GM19238 (cell line): Measurements from ENCODE around the gene CSNK1G3.
"Not testable (repeated sequence)": the region's sequence is repeated elsewhere in the genome, so short reads cannot be mapped to it uniquely, and the experiment has no call there.

ENCODE experiments used
- DNase-seq: peaks from one replicate; pipeline ENCODE4 v3.0.0; 2011; ENCODE audit warnings: low spot score; ENCODE audit not compliant: insufficient read length

Gene CSNK1G3

DNA sequence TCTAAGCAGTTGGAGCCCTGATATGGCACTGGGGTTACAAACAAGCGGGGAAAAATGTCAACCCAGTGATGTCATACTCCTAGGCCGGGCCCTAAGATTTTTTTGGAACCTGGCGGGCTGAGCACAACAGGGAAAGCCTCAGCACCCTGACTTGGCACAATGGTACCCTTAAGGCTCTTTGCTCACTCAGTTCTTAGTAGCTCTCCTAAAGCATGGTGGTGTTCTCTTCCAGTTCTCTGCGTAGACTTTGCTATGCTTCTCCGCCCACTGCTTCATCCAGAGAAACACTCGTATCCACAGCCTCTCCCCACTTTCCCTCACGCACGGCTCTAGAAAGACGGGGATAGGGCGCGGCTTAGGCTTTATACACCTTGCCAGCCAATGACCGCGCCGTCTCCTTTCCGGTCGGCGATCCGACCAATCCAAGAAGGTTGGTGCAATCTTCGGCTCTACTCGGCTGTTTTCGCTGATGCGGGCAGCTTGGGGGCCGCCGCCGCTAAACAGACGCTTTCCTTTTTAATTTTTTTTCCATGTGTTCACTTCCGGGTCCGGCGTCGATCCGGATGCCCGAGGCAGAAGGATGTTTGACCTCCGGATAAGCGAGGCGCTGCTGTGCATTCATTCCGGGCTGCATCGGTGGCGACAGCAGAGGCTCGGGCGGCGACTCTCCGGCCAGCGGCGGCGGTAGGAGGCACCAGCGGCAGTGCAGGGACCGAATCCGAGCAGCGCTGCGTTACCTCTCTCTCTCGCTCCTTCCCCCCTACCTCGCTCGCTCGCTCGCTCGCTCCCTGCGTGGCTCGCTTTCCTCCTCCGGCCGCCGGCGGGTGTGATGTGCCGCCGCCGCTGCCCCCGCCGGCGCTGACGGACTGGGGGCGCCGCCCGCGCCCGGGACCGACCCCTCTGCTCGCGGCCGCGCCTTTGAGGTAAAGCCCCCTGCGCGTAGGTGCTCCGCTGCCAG is at the start of gene CSNK1G3:
Gene CSNK1G3 (plus strand): TSS at position 530 of the 958 bp plus-strand sequence. CDS start 33,487 bp downstream, outside the sequence.
- DNase-seq: peak; percentile 73

DNA sequence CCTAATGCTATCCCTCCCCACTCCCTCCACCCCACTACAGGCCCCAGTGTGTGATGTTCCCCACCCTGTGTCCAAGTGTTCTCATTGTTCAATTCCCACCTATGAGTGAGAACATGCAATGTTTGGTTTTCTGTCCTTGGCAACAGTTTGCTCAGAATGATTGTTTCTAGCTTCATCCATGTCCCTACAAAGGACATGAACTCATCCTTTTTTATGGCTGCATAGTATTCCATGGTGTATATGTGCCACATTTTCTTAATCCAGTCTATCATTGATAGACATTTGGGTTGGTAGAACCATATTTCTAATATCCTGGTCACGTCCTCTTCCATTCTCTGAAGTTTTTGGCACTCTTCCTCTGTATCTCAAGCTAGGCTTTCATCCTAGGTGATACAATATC is 45.1 kb upstream of the CSNK1G3 start:
- not testable (repeated sequence) for DNase-seq

DNA sequence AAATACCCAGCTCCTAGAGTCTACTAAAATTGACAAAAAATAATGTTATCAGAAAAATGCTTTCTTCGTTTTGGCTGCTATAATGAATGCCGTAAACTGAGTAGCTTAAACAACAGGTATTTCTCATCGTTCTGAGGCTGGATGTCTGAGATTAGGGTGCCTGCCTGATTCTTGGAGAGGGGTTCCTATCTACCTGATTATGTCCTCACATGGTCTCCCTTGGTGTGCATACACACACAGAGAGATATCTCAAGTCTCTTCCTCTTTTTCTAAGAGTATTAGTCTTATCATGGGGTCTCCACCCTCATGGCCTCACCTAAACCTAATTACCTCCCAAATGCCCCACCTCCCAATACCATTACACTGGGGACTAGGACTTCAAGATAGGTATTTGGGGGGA is 40.6 kb upstream of the CSNK1G3 start:
- no peak for DNase-seq

DNA sequence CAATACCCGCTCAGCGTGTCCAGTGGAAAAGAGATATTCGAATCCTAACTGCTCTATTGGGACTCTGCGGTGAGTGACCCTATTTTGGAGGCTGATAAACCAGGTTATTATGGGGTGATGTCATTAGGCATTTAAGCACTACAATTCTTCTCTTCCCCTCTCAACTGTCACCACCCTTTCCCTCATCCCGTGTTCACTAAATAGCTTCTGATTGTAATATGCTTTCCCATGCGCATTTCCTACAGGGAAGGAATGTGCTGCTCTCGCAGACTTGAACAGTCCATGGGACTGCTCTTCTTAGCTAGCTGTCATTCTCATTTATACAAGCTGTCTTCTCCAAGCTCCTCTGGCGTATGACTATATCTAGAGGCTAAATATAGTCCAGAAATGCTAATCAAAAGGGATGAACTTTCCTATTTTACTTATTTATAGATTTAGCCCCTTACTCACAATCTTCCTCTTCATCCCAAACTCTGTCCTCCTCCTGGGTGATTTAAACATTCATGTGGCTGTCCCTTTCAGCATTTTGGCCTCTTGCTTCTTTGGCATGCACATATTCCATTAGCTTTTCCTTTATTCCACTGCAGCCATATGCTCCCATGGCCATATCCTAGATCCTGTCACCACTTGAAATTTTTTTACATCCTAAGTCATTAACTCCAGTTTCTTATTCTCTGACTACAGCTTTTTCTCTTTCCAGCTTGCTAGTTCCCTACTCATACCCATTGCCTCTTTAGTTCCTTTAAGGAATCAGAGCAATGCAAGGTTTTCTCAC is 39.6 kb upstream of the CSNK1G3 start:
- no peak for DNase-seq

DNA sequence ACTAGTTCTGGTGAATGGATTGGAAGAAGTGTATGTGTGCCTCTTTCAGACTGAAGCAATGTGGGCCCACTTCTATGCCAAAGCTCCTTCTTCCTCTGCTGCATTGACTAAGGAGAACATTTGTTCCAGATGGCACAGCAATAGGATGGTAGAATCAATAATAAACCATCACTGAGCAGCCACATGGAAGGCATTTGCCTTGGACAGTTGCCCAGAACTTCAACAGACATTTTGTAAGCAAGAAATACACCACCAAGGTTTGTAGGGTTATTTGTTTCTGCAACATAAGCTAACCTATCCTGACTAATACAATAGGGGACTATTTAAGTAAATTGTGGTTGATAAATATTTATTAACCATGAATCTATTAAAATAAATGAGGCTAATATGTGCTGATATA is 37.7 kb upstream of the CSNK1G3 start:
- DNase-seq: no peak

DNA sequence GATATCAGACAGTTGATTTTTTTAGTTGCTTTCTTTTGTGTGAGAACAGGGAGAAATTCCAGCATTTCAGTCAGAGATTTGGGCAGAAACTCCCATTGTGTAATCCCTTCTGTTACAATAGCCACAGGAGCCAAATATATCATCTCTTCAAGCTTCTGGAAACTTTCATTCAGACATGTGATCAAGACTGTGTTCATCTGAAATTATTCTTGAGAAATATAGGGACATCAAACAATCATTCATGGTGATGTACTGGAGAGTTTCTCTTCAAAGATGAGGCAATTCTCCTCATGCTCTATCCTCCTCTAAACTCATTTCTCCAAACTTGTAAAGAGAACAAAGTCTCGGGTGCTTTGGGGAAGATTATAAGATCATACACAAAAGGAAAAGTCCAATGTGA is 35.2 kb upstream of the CSNK1G3 start:
- DNase-seq: no peak

DNA sequence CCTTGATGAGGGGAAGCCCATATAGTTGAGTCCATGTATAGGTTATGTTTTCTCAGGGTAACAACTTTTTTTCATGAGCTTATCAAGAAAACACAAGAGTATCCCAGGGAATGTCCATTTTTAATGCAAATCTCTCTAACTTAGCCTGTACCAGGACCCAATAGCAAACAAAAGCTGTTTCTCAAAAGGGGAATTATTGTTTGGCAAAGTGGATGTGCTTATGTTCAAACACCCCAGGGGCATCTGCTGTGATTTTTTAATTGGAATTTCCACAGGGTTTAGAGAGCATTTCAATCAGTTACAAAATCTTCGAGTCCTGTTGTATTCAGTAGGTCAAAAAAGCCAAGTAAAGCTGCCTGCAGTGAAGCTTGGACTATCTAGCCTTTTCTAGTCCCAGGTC is 33.4 kb upstream of the CSNK1G3 start:
- no peak for DNase-seq

DNA sequence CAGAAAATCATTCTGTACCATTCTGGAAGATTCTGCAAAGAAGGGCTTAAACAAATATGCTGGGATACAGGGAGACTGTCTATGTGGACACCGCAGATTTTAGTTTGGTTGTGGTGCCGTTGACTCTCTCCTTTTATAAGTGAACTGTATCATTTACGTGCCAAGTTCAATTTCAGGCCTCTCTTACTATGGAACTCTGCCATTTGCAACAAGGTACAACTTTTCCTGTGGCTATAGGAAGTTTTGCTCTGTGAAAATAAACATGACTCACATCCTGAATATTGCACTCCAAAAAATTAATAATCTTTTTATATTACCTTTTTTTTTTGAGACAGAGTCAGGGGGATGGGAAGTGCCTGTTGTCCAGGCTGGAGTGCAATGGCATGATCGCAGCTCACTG is 29.7 kb upstream of the CSNK1G3 start:
- DNase-seq: no peak

DNA sequence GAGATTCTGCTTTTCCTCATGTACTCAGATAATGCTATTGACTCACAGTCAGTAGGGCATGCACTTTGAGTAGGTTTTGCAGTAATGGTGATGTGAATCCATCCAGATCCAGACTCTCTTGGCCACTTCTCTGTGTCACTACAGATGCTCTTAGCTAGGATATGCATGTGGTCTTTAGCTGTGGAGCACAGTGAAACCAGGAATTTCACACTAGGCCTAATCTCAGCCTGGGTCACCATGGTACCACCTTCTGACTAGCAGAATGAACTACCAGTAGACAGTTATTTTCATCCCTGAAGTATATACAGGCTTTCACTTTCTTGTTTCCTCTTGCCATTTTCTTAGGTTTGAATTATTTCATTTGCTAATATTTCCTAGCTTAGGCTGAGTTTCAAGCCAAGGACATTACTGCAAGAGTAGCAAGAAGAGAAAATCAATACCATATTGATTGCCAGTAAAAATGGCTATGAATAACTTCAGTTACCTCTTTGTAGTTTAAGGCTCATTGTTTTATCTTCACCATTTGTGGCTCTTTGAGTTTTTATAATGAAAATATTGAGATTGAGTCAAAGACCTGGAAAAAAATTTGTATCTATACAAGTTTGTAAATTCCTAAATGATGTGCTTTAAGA is 28.4 kb upstream of the CSNK1G3 start:
- no peak for DNase-seq

DNA sequence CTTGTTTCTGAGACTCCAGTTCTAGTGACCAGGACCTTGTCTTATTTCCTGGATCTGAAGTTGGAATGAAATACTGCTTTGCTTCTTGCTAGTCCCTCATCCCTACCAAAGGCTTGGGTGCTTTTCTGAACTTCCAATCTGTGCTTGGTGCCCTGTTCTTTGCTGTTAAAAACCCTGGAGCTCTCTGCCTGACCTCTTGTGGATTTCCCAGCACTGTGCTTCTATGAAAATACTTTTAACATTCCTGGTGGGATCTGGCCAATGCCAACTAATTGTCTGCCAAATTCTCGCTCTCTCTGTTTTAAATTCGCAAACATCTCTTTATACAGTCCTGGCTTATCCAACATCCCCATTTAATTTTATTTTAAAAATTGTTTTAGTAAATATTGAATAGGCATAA is 26.7 kb upstream of the CSNK1G3 start:
- DNase-seq: no peak

DNA sequence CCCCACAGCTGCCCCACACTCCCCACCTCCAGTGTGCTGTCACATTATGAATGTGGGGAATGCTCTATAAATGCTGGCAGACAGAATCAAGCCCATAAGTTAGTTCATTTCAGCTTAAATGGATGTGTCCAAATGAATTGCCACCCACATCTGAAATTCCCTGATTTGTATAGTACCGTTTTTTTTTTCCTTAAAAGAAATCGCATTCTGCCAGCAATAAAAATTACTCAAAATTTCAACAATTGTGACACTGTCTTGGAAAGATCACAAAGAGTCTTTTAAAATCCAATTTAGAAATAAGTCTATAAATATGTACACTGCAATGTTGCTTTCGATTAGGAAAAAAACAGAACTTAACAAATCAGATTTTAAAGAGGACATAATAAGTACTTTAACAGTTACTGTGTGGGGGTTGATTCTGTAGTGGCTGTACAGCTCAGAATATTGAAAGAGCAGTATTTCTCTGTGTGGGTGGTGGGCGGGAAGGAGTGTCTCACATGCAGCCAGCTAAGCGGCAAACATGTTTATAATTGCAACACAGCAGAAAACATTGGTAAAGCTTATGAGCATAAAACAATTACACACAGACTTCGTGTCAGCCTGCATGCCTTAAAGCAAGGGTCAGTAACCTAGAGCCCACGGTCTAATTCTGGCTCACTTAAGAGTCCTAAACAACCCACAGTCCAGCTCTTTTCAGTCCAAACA is 24.9 kb upstream of the CSNK1G3 start:
- DNase-seq: no peak

DNA sequence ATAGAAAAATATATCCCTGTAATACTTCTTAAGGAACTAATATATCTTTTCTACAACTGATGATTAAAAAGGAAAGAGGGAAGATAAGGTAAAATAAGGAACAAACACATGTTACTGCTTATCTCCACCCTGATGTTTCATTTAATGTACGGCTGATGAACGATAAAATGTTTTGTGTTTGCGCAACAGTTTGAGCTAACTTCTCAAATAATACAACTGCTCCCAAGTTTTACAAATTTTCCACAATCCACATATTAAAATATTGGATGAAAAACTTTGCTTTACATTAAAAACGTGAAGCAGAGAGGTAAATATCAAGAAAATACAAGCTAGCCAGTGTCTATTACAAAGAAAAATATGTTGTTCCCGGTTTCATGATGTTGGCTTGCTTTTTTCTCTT is 21.0 kb upstream of the CSNK1G3 start:
- DNase-seq: no peak

DNA sequence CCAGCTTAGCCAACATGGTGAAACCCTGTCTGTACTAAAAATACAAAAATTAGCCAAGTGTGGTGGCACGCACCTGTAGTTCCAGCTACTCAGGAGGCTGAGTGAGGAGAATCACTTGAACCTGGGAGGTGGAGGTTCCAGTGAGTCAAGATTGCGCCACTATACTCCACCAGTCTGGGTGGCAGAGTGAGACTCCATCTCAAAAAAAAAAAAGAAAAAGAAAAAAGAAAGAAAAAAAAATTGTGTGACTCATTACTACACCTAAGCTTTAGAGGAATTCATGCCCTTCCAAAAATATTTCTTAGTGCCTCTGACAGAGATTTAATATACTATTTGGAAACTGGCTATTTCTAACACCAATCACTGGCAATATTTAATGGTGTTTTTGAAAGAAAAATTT is 16.8 kb upstream of the CSNK1G3 start:
- not testable (repeated sequence) for DNase-seq

DNA sequence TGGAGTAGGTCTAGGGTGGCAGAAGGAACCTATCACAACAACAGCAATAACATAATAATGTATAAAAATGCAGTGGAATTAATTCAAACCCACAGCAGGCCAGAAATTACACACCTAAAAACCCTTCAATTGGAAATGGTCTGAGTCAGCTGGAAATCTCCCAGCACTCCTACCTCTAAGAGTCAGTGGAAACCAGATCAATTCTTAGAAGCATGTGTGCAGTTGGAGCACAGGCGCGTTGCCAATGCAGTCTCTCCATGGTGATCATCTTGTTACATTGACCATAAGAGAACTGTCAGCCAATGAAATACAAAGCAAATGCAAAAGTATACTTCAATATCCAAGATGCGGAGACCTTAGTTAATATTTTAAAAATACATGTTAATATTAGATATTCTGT is 15.1 kb upstream of the CSNK1G3 start:
- DNase-seq: no peak

DNA sequence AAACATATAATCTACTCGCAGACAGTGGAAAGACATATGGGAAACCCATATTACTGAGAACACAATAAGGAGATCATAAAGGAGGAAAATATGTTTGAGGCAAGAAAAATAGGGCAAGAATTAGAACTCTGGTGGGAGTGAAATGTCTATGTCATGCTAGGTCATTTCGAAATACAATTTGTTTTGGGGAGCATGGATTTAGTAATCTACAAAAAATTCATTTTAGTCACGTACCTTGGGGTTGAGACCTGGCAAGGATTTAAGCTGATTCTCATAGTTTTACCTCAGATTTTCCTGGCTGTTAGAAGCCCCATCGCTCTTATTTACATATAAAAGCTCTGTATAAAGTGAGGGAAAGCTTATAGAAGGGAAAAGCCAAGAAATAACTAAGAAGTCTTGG is 11.5 kb upstream of the CSNK1G3 start:
- DNase-seq: no peak

DNA sequence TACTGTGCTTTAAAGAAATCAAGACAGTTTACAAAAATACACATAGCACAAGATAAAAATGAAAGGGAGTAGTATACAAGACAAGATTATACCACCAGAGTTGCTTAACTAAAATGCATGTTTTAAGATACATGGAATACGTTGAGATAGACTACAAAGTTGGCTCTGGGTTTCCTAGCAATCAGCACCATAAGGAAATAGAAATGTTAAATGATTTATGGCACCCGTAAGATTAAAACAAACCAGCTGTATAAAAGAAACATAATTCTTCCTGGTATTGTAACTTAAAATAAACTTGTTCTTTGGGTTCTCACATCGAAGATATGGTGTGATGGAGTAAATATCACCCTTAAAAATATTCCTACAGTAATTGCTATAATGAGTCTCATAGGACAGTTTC is 9.9 kb upstream of the CSNK1G3 start:
- DNase-seq: no peak

DNA sequence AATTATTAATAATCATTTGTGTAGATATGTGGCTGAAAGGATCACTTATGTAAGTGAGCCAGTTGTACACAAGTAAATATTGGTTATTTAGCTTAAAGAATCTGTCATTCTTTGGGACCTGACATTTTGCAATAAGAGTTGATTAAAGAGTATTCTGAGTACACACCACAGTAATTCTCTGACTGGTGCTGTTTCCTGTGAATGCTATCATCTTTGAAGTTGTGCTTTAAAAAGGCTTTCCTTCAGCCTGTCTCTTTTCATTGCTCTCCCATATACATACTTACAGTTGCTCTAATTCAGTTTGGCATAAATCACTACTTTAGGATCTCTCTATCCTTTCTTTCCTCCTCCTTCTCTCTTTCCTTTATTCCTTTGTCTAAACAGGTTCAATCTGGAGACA is 8.7 kb upstream of the CSNK1G3 start:
- DNase-seq: no peak

DNA sequence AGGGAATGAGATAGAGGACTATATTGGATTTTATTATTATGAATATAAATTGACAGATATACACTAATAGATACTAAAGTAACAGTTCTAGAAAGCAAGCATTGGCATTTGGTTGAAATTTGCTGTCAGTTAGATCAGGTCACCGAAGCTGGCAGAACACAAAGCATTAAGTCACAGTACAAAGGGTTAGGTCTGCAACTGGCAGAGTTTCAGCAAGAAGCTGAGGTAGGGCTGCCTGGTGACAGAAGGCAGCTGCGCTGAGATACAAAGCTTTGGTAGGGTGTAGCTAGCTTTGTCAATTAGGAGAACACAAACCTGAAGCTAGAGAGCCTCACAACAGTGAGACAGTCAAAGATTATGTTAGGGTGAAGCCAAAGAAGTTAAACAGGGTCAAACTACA is 6.3 kb upstream of the CSNK1G3 start:
- no peak for DNase-seq

DNA sequence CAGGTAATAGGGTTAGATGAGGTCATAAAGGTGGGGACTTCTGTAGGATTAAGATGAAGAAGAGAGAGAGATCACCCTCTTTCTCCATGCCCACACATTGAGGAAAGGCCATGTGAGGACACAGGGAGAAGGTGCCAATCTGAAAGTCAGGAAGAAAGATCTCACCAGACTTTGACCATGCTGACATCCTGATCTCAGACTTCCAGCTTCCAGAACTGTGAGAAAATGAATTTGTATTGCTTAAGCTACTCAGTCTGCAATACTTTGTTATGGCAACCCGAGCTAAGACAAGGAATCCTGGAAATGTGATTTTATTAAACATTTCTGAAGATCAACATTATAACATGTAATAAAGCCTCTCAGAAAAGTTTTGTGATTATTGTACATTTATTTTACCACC is 3.5 kb upstream of the CSNK1G3 start:
- DNase-seq: no peak

DNA sequence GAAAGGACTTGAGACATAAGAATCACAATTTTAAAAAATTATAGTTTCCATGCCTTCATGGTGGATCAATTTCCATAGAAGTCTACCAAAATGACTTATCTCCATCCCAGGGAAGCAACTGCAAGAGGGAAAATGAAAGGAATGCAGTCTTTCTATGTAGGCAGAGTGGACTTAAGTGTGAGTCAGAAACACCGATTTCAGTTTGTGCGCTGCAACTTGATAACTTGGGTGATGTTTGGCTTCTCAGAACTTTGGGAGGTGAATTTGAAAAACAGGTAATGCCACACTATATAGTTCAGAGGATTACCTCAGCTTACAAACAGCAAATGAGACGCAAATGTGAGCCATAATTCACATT is 708 bp upstream of the CSNK1G3 start:
- no peak for DNase-seq

DNA sequence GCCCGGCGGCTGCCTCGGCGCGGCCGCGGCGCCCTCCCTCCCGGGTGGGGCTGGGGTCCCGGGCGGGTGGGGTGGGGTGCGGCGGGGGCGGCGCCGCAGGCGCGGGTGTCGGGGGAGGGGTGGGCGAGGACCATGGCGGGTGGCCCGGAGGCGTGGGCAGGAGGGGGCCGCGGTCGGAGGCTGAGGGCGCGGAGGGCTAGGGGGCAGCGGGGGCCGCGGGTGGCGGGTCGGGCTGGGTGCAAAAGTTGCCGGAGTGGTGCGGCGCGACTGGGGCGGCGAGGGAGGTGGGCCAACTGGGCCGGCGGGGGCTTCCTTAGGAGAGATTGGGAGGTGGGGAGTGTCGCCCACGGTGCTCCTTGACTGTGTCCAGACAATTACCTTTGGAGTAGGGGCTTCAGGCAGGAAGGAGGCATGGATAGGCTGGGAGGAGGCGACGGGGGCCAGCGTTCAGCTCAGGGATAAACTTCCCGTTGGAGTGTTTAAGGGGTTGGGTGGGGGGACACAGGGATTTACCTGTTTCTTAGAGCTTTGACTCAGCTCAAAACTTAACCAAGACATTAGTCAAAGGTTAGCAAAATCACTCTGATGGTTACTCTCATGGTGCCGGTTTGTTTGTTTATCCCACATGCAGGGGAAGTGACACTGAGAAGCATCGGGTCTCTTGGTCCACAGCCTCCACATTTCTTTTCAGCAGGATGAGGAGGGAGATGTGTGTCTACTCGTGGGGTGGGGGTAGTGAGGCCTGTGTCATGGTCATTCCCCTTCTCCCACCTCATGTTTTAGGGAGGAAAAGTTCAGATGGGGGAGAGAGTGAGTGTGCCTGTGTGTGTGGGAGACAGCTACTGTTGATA is 859 bp downstream of the CSNK1G3 start:
- DNase-seq: peak; percentile 20
